Activated CD4-positive, alpha-beta T cell treated with anti-CD3 and anti-CD28 coated beads, Interleukin-2, amount 10 ng/mL, durations not matched to agents 7 days and 5 days (primary cell): ENCODE results near the gene IMPG2. TPM values are rescaled to one million over a fixed set of nuclear protein-coding genes. Genes with fewer than 3 reads are reported as not detected.

Experiments used
- CTCF ChIA-PET: fragments of 350-600 bp; sonication (Branson Sonifier 250); formaldehyde crosslinking; loops from one replicate; lab custom pipeline; 2021; ENCODE audit warnings: antibody characterized with exemption; lab: Charles Lee
- POLR2A ChIA-PET: fragments of 350-600 bp; sonication (Branson Sonifier 250); formaldehyde crosslinking; loops from one replicate; lab custom pipeline; 2021; ENCODE audit warnings: antibody characterized with exemption; lab: Charles Lee
- DNase-seq: peaks from one replicate; pipeline ENCODE4 v3.0.0-alpha.2; 2020
- H3K27ac Mint-ChIP-seq: one replicate; pipeline ENCODE4 v1.8.0; 2021; ENCODE audit warnings: mild to moderate bottlenecking, moderate library complexity, mixed read lengths
- H3K27me3 Mint-ChIP-seq: one replicate; pipeline ENCODE4 v1.8.0; 2021; ENCODE audit warnings: mixed read lengths
- H3K36me3 Mint-ChIP-seq: one replicate; pipeline ENCODE4 v1.8.0; 2021; ENCODE audit warnings: low read depth, mixed read lengths
- H3K4me1 Mint-ChIP-seq: one replicate; pipeline ENCODE4 v1.8.0; 2021; ENCODE audit warnings: mixed read lengths
- H3K4me3 Mint-ChIP-seq: one replicate; pipeline ENCODE4 v1.8.0; 2021; ENCODE audit warnings: mild to moderate bottlenecking, moderate library complexity, mixed read lengths
- H3K9me3 Mint-ChIP-seq: one replicate; pipeline ENCODE4 v1.8.0; 2021; ENCODE audit warnings: mixed read lengths
- total RNA-seq, 2 experiments: library from RNA; stranded (reverse); gene quantifications; one replicate each; pipeline ENCODE4 v1.2.3, GENCODE V29; 2021

IMPG2 gene
- total RNA-seq, 2 experiments from 2014 or later: 0.37 to 0.50 TPM

DNA sequence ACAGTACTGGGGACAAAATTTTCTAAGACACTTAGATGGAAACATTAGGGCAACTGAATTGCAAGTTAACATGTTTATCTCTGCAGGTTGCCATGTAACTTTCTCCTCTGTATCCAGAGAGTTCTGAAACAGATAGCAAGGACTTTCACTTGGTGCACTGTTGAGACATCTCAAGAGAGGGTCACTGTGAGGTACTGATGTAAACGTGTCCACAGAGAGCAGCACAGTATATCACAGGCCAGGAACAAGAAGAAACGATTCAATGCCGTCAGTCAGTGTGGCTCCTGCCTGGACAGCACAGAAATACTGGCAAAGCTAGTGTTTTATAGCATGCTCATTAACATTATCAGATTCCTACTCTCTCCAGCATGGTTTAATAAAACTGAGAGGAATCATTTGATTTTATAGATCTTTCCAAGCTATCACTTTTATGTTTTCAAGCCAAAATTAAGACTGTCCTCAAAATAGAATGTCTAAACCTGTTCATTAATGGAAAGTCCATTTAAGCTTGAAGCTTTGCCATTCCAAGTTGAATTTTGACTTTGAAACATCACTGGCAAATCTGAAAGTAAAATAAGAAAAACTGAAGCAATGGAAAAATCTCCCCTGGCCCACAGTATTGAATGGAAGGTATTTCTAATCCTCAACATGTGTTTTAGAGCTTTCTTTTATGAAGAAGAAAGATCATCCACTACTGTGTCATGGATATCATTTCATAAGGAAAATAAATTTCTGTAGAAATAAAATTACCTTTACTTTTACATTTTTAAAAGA lies 102.7 kb downstream of the IMPG2 start:
- H3K9me3 Mint-ChIP-seq: peaks cover 6% of the 10 kb centered on the region
- H3K4me3 Mint-ChIP-seq: no peak overlapping the region
- no peak for DNase-seq
- no peak overlapping the region for H3K27ac Mint-ChIP-seq
- no peaks in the 10 kb centered on the region for H3K27me3 Mint-ChIP-seq
- POLR2A ChIA-PET: no interaction called here
- H3K4me1 Mint-ChIP-seq: no peaks in the 10 kb centered on the region
- CTCF ChIA-PET: no interaction called here
- no peaks in the 10 kb centered on the region for H3K36me3 Mint-ChIP-seq

DNA sequence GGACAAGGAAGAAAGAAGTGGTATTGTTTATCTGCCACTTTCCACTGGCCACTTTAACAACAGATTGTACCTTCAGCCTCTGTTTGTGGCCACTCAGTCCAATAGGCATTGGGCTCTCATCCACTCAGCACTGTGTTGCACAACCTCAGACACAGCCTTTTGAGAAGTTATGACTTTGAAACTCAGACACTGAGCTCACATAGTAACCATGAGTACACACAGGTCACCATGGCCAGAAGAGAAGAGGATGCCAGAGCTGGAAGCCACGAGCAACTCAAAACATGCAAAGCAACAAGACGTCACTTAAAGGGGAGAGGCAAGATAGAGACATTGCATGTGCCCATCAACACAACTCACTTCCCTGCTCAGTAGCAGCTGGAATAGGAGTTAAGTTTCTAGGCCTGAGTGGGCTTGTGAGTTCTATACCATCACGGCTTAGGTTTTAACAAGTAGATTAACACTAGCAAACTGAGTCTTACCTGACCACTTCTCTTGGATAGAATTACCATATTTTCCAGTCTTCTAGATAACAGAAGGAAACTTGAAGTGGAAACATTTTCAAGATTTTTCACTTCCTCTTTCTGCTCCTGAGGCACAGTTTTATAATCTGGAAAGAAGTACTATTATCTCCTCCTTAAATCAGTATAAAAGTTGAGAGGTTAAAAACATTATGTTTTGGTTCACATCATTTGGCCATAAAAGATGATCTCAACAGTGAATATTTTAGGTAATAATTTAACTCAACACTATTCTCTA lies 103.5 kb downstream of the IMPG2 start:
- Mint-ChIP-seq H3K4me3 (no peak overlapping the region), H3K27me3 (no peaks in the 10 kb centered on the region), H3K4me1 (no peaks in the 10 kb centered on the region), H3K9me3 (peaks cover 6% of the 10 kb centered on the region), H3K36me3 (no peaks in the 10 kb centered on the region), H3K27ac (no peak overlapping the region)
- ChIA-PET CTCF (no interaction called here), POLR2A (no interaction called here)
- DNase-seq: no peak

DNA sequence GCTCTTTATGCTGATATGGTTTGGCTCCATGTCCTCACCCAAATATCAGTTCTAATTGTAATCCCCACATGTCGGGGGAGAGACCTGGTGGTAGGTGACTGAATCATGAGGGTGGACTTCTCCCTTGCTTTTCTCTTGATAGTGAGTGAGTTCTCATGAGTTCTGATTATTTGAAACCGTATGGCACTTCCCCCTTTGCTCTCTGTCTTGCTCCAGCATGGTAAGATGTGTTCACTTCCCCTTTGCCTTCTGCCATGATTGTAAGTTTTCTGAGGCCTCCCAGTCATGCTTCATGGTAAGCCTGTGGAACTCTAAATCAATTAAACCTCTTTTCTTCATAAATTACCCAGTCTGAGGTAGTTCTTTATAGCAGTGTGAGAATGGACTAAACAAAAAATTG lies 107.6 kb downstream of the IMPG2 start:
- H3K27ac Mint-ChIP-seq: no peak overlapping the region
- no peak for DNase-seq
- H3K36me3 Mint-ChIP-seq: no peaks in the 10 kb centered on the region
- no peaks in the 10 kb centered on the region for H3K4me1 Mint-ChIP-seq
- H3K27me3 Mint-ChIP-seq: peaks cover 2% of the 10 kb centered on the region
- CTCF ChIA-PET: no interaction called here
- peaks cover 2% of the 10 kb centered on the region for H3K9me3 Mint-ChIP-seq
- POLR2A ChIA-PET: no interaction called here
- no peak overlapping the region for H3K4me3 Mint-ChIP-seq

DNA sequence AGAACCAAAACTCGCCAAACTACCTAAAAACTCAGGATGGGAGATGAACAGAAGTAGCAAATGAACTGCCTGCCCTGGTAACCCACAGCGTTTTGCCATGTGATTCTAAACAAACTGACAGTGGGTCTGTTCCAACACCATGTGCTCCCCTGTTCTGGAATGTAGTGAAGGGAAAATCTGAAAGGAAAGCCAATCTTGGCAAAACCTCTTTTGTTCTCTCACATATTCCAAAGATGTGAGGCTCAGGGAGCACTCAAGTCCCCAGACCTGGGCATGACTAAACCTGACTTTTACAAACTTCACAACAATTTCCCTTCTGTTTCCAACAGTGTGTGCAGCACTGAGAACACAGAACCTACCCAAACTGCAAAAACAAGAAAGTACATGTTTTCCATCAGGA lies 116.1 kb downstream of the IMPG2 start:
- no peaks in the 10 kb centered on the region for H3K4me1 Mint-ChIP-seq
- no peak overlapping the region for H3K27ac Mint-ChIP-seq
- H3K36me3 Mint-ChIP-seq: no peaks in the 10 kb centered on the region
- no peak for DNase-seq
- H3K27me3 Mint-ChIP-seq: peaks cover 23% of the 10 kb centered on the region
- H3K4me3 Mint-ChIP-seq: no peak overlapping the region
- no peaks in the 10 kb centered on the region for H3K9me3 Mint-ChIP-seq
- ChIA-PET POLR2A (no interaction called here), CTCF (no interaction called here)

DNA sequence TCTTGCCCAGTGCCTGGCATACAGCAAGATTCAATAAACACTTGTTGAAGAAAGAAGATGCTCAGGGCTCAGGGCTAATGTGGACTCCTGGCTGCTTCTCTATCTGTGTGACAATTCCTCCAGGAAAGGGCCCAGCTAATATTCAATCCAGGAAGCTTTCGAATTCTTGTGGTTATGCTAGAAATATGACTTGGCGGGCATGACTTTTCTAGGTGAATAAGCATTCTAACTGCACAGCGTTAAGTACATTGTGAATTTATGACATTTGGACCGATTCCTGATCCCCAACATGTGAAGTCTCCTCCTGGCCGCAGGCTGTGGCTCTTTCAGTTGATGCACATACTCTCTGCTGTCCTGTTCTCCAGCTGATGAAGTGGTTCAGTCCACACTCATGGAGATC lies 117.0 kb downstream of the IMPG2 start:
- Mint-ChIP-seq H3K4me3 (no peak overlapping the region), H3K27me3 (peaks cover 23% of the 10 kb centered on the region), H3K9me3 (no peaks in the 10 kb centered on the region), H3K27ac (no peak overlapping the region), H3K4me1 (no peaks in the 10 kb centered on the region), H3K36me3 (no peaks in the 10 kb centered on the region)
- CTCF ChIA-PET: no interaction called here
- POLR2A ChIA-PET: no interaction called here
- DNase-seq: no peak

DNA sequence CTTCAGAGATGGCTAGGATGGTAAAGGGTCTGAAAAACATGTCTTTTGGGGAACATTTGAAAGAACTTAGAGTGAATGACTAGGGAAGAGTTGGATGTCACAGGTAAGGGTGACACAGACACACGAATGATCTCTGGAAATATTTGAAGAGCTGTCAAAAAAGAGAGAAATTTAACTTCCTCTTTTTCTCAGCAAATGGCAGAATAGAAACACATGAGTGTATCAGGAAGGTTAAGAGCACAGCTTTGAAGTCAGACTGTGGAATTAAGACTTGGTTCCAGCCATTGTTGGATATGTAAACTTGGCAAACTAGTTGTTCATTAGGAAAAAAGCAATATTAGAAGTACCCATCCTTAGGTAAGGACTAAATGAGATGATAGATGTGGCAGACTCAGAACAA lies 117.7 kb downstream of the IMPG2 start:
- H3K4me1 Mint-ChIP-seq: no peaks in the 10 kb centered on the region
- POLR2A ChIA-PET: no interaction called here

DNA sequence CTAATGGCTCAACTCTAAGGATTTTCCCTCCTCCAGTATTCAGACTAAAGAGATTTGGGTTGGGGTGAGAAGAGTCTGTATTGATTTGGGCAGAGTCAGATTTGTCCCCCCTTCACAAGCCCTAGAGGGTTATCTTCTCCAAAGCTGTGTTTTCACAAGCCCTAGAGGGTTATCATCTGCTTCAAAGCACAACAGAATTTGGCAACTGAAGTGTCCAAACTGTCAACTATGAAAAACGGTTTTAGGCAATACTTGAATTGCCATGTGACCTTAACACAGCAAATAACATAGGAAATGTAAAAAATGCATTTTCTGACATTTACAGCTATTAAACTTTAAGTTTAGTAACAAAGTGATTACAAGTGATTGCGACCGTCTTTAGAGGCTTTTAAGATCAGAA lies 119.9 kb downstream of the IMPG2 start:
- no peak for DNase-seq
- POLR2A ChIA-PET: no interaction called here
- CTCF ChIA-PET: interaction anchor here (0.6 kb wide), 1 partner anchor 316 kb away, joined by 3 read pairs; no protein-coding TSS in a partner anchor
- H3K36me3 Mint-ChIP-seq: no peaks in the 10 kb centered on the region
- H3K4me1 Mint-ChIP-seq: no peaks in the 10 kb centered on the region
- H3K4me3 Mint-ChIP-seq: no peak overlapping the region
- H3K27ac Mint-ChIP-seq: no peak overlapping the region
- no peaks in the 10 kb centered on the region for H3K9me3 Mint-ChIP-seq
- H3K27me3 Mint-ChIP-seq: peaks cover 21% of the 10 kb centered on the region

More for the DNA sequence above, 117.7 kb downstream of the IMPG2 start:
- Mint-ChIP-seq H3K9me3 (no peaks in the 10 kb centered on the region), H3K4me3 (no peak overlapping the region), H3K36me3 (no peaks in the 10 kb centered on the region), H3K27ac (no peak overlapping the region), H3K27me3 (peaks cover 21% of the 10 kb centered on the region)
- CTCF ChIA-PET: no interaction called here
- no peak for DNase-seq

DNA sequence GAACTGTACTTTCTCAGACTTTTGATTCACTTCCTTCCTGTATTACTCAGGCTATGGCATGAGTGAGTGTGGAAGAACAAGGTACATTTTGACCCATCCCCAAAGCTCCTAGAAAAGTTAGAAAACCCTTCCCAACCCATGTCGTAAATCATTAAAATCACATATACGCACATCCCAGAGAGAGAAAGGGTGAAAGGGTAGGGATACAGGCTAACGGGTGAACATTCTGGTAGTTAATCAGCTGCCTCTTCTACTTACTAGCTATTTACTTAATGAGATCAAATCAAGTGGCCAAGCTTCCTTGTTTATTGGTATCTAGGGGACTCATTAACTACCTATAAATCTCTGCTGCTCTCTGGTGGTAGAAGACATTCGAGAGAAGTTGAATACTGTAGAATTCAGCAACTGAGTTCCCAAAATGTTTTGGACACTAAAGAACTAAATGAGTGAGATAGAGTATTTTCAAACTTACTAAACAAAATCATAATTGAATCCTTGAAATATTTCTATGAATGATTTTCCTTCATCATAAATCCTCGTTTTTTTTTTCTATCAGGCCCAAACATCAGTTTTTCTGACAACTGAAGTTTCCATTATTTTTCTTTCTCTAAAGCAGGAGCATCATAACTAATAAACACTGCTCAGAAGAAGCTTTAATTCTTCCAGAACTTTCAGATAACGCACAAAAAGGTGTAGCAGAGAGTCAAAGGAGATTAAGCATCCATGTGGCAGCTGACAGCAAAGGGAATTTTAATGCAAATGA lies 124.2 kb downstream of the IMPG2 start:
- no peak overlapping the region for H3K4me3 Mint-ChIP-seq
- POLR2A ChIA-PET: interaction anchor here (0.6 to 0.7 kb wide), 2 partner anchors 15 to 801 kb away, joined by 3 to 9 read pairs; no protein-coding TSS in a partner anchor
- no peaks in the 10 kb centered on the region for H3K4me1 Mint-ChIP-seq
- peaks cover 9% of the 10 kb centered on the region for H3K27me3 Mint-ChIP-seq
- CTCF ChIA-PET: interaction anchor here (0.7 to 1.8 kb wide), 3 partner anchors 57 to 555 kb away, joined by 3 to 6 read pairs (median 4); no protein-coding TSS in a partner anchor
- DNase-seq: no peak
- no peaks in the 10 kb centered on the region for H3K9me3 Mint-ChIP-seq
- no peaks in the 10 kb centered on the region for H3K36me3 Mint-ChIP-seq
- H3K27ac Mint-ChIP-seq: no peak overlapping the region

DNA sequence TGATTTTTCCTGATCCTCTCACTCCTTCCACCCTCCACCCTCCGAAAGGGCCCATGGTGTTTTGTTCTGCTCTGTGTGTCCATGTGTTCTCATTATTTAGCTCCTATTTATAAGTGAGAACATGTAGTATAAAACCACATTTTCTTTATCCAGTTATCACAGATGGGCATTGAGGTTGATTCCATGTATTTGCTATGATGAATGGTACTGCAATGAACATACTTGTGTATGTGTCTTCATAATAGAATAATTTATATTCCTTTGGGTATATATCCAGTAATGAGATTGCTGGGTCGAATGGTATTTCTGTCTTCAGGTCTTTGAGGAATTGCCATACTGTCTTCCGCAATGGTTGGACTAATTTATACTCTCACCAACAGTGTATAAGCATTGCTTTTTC lies 126.0 kb downstream of the IMPG2 start:
- H3K4me1 Mint-ChIP-seq: no peaks in the 10 kb centered on the region
- ChIA-PET POLR2A (no interaction called here), CTCF (no interaction called here)
- H3K36me3 Mint-ChIP-seq: no peaks in the 10 kb centered on the region
- no peaks in the 10 kb centered on the region for H3K9me3 Mint-ChIP-seq
- H3K4me3 Mint-ChIP-seq: no peak overlapping the region
- H3K27me3 Mint-ChIP-seq: peaks cover under 1% of the 10 kb centered on the region
- H3K27ac Mint-ChIP-seq: no peak overlapping the region
- DNase-seq: no peak

DNA sequence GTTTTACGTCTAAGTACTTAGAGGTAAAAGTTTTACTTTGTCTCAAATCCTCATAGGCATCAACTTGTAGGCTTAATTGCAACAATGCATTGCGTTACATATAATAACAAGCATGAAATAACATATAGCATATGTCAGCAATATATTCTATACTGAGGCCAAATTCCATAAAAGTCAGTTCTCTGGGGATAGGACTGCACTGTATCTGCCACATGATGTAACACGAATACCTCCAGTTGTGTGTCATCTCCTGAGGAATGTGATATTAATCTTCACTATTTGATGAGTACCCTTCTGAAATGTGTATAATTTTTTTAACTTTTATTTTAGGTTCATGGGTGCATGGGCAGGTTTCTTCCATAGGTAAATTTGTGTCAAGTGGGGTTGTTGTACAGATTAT lies 126.4 kb downstream of the IMPG2 start:
- no peak overlapping the region for H3K27ac Mint-ChIP-seq
- DNase-seq: no peak
- POLR2A ChIA-PET: interaction anchor here (0.7 kb wide), 1 partner anchor 35 kb away, joined by 4 read pairs; no protein-coding TSS in a partner anchor
- no peaks in the 10 kb centered on the region for H3K4me1 Mint-ChIP-seq
- H3K36me3 Mint-ChIP-seq: no peaks in the 10 kb centered on the region
- no peaks in the 10 kb centered on the region for H3K27me3 Mint-ChIP-seq
- CTCF ChIA-PET: no interaction called here
- H3K9me3 Mint-ChIP-seq: no peaks in the 10 kb centered on the region
- no peak overlapping the region for H3K4me3 Mint-ChIP-seq

DNA sequence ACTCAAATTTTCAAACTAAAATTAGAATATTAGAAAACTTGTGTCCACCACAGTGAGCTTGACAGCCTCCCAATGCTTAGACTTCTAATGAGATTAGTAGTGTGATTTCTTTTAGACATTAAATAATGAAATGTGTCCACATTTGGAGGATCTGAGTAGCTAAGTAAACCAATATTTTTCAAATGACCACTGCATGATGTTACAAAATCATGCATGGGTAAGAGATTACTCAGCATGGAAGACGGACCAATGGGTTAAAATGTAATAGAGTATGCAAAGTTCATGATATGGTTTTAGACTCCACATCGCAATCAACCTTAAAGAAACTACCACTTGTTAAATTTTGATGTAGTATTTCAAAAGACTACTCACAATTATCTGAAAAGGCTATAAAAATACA lies 130.6 kb downstream of the IMPG2 start:
- ChIA-PET CTCF (no interaction called here), POLR2A (no interaction called here)
- no peaks in the 10 kb centered on the region for H3K9me3 Mint-ChIP-seq
- H3K27ac Mint-ChIP-seq: no peak overlapping the region
- no peaks in the 10 kb centered on the region for H3K4me1 Mint-ChIP-seq
- no peak for DNase-seq
- H3K36me3 Mint-ChIP-seq: no peaks in the 10 kb centered on the region
- no peaks in the 10 kb centered on the region for H3K27me3 Mint-ChIP-seq
- no peak overlapping the region for H3K4me3 Mint-ChIP-seq

DNA sequence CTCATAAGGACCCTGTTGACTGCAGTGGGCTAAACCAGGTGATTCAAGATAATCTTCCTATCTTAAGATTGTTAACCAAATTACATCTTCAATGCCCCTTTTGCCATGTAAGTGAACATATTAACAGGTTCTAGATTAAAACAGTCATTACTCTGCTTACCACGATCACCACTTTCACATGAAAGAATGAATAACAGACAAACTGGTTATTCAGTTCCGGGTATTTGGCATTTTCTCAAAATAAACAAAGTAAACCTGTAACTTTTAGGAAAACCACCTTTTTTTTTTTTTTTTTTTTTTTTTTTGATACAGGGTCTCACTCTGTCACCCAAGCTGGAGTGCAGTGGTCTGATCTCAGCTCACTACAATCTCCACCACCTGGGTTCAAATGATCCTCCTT lies 131.2 kb downstream of the IMPG2 start:
- no peaks in the 10 kb centered on the region for H3K9me3 Mint-ChIP-seq
- POLR2A ChIA-PET: no interaction called here
- H3K36me3 Mint-ChIP-seq: no peaks in the 10 kb centered on the region
- H3K4me1 Mint-ChIP-seq: no peaks in the 10 kb centered on the region
- CTCF ChIA-PET: no interaction called here
- H3K27ac Mint-ChIP-seq: no peak overlapping the region
- no peaks in the 10 kb centered on the region for H3K27me3 Mint-ChIP-seq
- H3K4me3 Mint-ChIP-seq: no peak overlapping the region
- no peak for DNase-seq

DNA sequence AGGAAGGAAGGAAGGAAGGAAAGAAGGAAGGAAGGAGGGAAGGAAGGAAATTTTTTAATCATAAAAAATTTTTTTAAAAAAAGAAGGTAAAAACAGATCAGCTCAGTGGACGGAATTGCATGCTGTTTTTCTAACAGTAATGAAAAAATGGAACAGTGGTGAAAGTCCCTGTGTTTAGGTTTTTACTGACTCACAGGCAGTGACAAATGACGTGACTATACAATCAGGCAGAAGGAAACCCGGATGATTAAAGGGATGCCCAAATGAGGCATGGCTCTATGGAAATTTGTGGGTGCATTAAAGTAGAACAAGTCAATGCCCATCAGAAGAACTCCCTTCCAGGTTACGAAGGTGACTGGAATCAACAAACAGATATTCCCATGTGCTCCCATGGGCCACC lies 135.0 kb downstream of the IMPG2 start:
- POLR2A ChIA-PET: no interaction called here
- CTCF ChIA-PET: no interaction called here
- H3K36me3 Mint-ChIP-seq: no peaks in the 10 kb centered on the region
- H3K27ac Mint-ChIP-seq: no peak overlapping the region
- no peak overlapping the region for H3K4me3 Mint-ChIP-seq
- H3K27me3 Mint-ChIP-seq: no peaks in the 10 kb centered on the region
- no peaks in the 10 kb centered on the region for H3K9me3 Mint-ChIP-seq
- H3K4me1 Mint-ChIP-seq: no peaks in the 10 kb centered on the region
- no peak for DNase-seq
